Stimulated activated CD8-positive, alpha-beta memory T cell treated with anti-CD3 and anti-CD28 coated beads, Interleukin-12 subunit alpha, Interleukin-12 subunit beta, amount 100 ng/mL, for 24 hours (primary cell): ENCODE results near the gene ZNF865.

Source experiments
- DNase-seq: peaks from one replicate; pipeline ENCODE4 v3.0.0-alpha.2; 2020; ENCODE audit errors: extremely low read depth

ZNF865 gene

DNA sequence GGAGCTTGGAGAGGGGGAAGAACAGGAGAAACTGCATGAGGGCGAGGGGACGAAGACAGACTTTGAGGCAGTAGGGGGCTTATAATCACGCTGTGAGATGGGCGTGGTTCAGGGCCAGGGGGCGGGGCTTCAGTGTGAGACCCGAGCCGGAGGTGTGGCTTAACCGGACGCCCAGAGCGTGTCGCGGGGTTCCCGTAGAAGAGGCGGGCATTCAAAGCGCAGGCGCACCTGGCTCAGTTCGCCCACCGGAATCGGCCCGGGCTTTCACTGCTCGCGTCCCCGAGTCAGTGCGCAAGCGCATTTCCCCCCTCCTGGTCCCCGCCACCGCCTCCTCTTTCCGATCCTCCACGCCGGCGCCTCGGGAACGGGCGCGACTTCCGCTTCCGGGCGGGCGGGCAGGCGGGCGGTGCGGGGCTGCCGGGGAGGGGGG, 225 bp upstream of the ZNF865 start:
- DNase-seq: peak; percentile 99

DNA sequence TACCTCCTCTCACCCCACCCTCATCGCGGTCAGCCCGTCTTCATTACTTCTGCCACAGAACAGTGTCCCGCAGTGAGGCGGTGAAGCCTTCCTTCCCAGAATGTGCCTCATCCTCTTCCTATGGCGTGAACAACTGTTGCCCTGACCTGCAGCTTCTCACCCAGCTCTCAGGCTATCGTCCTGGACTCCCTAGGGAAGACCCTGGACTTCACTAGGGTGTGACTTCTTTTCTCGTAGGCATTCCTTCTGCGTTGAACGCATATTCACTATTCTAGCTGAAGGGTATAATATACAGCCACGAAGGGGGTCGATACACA, 982 bp downstream of the ZNF865 start:
- DNase-seq: no peak

DNA sequence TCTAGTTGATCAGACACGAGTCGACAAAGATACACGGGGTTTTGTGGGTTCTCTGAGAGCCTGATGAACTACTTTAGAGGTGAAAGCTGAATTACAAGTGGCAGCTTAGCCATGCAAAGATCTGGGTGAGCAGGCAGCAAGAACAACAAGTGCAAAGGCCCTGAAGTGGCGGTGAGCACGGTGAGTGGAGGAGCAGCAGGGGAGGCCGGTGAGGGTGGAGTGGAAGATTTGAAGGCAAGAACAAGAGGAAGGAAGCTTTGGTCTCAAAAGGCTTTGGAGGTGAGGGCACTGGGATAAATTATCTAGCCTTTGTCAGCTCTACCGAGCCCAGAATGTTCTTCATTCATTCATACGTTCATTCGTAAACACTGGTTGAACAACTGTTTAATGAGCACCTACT, 1.4 kb downstream of the ZNF865 start:
- no peak for DNase-seq

DNA sequence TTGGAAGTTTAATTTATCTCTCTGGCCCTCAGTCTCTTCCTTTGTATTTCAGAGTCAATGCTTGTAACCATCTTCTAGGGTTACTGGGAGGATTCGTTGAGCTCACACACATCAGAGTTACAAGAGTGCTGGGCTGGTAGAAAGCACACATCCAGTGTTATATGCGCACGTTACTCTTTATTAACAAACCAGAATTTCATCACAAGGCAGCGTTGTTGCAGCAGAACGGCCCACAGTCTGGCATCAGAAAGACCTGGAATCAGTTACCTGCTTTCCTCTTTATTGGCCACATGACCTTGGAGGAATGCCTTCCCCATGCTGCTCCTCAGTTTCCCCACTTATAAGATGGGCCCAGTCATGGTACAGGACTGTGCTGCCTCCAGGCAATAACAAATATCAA, 3.9 kb downstream of the ZNF865 start:
- no peak for DNase-seq

DNA sequence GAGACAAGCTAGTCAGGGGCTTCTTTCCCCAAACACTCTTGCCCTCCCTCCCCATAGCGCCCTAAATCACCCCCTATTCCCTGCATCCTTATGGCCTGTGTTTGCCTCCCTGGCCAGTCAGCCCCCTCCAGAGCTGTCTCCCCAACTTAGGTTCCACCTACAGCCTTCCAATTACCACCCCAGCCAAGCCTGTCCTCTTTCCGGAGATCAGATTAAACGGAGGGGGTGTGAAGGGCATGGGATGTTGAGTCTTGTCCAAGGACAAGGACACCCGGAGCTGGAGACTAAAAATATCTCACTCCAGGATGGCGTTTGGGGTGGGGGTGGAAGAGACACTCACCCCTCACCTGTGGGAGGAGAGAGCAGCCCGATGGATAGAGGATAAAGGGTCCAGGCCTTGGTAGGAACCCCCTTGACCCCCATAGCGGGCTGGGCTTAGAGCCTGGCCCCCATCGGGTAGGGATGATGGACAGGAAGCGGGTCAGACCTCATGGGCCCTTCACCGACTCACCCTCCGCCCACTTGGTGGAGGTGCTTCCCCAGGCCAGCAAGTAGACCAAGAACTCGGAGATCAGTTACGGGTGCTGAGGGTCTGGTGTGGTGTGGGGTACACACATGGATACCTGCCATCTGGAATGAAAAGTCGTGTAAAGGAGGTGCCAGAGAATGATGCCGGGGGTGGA, 6.0 kb downstream of the ZNF865 start:
- no peak for DNase-seq

DNA sequence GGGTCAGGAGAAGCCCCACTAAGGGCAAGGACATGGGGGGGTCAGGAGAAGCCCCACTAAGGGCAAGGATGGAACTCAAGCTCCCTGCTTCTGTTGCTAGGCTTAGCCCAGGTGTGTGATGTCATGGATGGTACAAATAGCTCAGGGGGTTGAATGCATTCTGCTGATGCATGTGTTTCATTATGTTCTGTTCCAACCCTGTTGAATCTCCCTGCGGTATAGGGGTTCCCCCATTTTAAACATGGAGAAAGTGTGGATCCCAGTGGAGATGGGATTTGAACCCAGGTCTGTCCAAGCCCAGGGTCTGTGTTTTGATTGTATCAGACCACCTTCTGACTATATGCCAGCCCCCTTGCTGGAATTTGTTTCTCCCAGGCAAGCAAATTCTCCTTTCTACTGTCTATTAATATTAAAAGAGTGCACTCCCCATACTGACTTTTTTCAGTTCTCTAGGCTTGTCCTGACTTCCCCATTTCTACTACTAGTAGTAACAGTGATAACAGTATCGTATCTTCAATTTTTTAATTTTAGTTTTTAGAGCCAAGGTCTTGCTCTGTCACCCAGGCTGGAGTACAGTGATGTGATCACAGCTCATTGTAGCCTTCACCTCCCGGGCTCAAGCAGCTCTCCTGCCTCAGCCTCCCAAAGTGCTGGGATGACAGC, 6.7 kb downstream of the ZNF865 start:
- DNase-seq: no peak

DNA sequence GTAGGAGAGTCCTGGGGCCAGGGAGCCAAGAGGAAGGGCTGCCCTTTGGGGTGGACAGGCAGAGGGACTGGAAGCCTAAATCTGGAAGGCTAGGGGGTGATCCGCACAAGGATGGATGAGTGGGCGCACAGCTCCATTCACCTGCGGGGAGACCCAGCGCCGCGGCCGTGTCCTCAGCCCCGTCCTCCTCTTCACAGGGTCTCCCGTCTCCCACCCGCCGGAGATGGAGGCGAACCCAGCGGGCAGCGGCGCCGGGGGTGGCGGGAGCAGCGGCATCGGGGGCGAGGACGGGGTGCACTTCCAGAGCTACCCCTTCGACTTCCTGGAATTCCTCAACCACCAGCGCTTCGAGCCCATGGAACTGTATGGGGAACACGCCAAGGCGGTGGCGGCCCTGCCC, 7.9 kb downstream of the ZNF865 start:
- no peak for DNase-seq

DNA sequence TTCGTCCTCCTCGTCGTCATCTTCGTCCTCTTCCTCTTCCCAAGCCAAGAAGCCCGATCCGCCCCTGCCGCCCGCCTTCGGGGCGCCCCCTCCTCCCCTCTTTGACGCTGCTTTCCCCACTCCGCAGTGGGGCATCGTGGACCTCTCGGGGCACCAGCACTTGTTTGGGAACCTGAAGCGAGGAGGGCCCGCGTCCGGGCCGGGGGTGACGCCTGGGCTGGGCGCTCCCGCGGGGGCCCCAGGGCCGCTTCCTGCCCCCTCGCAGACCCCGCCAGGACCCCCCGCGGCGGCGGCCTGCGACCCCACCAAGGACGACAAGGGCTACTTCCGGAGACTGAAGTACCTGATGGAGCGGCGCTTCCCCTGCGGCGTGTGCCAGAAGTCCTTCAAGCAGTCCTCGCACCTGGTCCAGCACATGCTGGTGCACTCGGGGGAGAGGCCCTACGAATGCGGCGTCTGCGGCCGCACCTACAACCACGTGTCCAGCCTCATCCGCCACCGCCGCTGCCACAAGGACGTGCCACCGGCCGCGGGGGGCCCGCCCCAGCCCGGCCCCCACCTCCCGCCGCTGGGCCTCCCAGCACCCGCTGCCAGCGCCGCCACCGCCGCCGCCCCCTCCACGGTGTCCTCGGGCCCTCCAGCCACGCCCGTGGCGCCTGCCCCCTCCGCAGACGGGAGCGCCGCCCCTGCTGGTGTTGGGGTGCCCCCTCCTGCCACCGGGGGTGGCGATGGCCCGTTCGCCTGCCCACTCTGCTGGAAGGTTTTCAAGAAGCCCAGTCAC, 8.7 kb downstream of the ZNF865 start:
- no peak for DNase-seq

DNA sequence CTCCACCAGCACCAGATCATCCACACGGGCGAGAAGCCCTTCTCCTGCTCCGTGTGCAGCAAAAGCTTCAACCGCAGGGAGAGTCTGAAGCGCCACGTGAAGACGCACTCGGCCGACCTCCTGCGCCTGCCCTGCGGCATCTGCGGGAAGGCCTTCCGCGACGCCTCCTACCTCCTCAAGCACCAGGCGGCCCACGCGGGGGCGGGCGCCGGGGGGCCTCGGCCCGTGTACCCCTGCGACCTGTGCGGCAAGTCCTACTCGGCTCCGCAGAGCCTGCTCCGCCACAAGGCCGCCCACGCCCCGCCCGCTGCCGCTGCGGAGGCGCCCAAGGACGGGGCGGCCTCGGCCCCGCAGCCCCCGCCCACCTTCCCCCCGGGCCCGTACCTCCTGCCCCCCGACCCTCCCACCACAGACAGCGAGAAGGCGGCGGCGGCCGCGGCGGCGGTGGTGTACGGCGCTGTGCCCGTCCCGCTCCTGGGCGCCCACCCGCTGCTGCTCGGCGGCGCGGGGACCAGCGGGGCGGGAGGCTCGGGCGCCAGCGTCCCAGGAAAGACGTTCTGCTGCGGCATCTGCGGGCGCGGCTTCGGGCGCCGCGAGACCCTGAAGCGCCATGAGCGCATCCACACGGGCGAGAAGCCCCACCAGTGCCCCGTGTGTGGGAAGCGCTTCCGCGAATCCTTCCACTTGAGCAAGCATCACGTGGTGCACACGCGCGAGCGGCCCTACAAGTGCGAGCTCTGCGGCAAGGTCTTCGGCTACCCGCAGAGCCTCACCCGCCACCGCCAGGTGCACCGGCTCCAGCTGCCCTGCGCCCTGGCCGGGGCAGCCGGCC, 9.5 kb downstream of the ZNF865 start:
- no peak for DNase-seq

DNA sequence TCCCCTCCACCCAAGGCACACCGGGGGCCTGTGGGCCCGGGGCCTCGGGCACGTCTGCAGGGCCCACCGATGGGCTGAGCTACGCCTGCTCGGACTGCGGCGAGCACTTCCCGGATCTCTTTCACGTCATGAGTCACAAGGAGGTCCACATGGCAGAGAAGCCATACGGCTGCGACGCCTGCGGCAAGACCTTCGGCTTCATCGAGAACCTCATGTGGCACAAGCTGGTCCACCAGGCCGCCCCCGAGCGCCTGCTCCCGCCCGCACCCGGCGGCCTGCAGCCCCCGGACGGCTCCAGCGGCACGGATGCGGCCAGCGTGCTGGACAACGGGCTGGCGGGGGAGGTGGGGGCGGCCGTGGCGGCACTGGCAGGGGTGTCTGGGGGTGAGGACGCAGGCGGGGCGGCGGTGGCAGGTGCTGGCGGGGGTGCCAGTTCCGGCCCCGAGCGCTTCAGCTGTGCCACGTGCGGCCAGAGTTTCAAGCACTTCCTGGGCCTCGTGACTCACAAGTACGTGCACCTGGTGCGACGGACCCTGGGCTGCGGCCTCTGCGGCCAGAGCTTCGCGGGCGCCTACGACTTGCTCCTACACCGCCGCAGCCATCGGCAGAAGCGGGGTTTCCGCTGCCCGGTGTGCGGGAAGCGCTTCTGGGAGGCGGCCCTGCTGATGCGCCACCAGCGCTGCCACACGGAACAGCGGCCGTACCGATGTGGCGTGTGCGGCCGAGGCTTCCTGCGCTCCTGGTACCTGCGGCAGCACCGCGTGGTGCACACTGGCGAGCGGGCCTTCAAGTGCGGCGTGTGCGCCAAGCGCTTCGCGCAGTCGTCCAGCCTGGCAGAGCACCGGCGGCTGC, 10.3 kb downstream of the ZNF865 start:
- DNase-seq: no peak

DNA sequence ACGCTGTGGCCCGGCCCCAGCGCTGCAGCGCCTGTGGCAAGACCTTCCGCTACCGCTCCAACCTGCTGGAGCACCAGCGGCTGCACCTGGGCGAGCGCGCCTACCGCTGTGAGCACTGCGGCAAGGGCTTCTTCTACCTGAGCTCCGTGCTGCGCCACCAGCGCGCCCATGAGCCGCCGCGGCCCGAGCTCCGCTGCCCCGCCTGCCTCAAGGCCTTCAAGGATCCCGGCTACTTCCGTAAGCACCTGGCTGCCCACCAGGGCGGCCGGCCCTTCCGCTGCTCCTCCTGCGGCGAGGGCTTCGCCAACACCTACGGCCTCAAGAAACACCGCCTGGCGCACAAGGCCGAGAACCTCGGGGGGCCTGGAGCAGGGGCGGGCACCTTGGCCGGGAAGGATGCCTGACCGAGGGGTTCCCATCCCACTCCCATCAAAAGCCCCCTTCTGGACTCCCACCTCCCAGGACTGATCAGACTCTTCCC, 11.0 kb downstream of the ZNF865 start:
- DNase-seq: no peak

DNA sequence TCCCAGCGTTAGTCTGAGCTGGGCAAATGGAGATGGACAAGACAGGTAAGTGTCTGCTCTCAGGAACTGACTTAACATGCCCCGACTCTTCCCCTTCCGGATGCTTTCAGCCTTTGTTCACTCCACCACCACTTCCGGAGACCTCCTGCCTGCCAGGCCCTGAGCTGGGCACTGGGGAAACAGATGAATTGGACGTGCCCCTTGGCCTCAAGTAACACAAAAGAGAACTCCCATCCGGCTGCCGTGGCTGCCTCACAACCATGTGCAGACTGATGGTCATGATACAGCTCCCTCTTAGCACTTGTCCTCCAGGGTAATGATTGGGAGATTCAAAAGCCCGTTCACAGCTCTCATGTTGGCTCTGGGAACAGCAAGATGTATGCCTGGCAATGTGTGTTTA, 12.0 kb downstream of the ZNF865 start:
- no peak for DNase-seq

DNA sequence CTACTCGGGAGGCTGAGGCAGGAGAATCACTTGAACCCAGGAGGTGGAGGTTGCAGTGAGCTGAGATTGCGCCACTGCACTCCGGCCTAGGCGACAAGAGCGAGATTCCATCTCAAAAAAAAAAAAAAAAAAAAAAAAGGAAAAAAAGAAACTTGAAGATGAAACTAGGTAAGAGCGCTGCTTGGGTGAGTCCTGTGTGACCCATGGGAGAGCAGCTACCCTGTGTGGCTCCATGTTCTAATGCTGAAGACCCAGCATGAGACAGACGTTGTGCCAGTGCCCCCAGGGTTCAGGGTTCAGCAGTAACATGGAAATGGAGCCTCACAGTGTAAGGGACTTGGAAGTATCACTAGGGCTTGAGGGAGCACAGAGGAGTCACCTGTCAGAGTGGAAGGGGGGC, 13.0 kb downstream of the ZNF865 start:
- no peak for DNase-seq

DNA sequence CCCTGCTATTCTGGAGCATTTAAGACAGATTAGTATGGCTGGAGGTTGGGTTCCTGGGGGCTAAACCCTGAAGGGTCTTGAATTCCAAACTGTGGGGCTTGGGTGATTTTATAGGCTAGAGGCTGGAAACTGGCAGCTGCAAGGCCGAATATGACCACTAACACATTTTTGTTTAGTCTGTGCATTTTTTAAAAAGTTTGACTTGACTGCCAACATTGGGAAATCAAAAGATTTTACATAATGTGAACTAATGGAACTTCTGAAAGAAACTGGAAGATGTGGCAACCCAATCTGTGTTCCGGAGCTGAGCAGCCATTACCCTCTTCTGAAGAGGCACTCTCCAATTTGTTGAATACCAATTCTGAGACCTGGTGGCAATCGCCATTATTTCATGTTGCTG, 13.8 kb downstream of the ZNF865 start:
- no peak for DNase-seq

DNA sequence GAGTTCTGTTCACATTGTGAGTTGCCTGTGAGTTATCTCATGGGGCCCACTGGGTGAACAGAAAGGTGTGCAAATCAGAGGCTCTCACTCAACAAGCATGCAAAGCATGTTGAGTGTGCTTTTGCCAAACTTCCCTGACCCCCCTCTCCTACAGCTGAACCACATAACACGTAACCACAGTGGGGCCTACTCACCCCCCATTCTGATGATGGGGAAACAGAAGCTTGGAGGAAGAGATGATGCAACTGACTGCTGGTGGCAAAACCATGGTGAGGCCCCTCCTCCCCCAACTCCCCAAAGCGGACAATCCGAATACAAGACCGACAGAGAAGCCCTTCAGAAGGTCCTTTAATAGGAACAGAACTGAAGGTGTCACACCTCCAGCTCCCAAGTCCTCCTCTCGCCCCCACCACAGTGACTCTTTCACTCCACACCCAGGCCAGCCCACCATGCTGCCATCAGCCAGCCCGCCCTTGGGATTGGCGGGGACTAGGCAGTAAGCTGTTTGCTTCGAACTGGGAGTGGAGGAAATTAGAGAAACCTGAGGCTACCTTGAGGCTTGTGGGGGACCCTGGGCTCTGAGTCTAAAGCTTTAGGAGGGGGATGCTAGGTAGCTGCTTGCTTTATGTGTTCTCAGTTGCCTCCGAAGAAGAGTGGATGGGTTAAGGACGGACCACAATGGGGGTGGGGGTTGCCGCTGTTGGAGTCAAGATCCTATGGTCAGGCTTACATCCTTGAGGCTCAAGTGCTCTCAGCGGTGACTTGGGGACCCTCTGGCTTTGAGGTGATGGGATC, 15.2 kb downstream of the ZNF865 start:
- no peak for DNase-seq

DNA sequence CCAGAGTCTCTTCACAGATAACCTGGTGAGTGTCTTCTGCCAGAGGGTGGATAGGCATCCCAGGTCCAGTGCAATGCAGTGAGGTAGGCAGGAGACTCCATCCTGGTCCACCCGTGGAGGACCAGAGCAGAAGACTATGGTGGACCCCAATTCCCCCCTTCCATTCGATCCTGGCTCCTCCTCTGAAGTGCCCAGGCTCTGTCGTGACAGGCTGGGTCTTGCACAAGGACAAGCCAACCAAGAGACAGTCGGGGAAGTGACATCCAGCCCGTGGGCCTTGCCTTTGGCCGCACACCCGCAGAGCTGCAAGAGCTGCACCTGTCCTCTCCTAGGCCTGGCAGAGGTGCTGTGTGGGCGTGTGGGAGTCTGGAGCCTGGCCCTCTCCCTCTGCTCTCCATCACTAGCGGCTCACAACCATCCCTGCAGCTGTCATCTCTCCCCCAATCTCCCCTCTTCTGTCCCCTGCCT, 15.8 kb downstream of the ZNF865 start:
- DNase-seq: no peak

DNA sequence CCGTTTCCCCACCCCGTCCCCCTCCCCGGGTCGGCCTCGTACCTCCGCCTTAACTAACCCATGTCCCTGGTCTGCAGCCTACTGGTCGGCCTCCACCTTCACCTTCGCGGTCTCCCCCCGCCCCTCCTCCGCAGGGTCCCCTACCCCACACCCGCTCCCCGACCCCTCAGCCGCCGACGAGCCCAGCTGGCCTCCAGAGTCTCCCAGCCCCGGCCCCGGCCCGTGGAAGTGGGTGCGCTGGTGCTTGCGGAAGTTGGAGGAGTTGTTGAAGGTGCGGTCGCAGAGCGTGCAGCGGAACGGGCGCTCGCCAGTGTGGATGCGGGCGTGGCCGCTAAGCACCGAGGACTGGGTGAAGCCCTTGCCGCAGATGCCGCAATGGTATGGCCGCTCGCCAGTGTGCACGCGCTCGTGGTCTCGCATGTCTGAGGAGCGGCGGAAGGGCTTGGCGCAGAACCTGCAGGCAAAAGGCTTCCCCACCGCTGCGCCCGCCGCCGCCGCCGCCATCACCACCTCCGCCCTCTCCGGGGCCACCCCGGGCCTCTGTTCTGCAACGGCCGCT, 16.3 kb downstream of the ZNF865 start:
- no peak for DNase-seq

DNA sequence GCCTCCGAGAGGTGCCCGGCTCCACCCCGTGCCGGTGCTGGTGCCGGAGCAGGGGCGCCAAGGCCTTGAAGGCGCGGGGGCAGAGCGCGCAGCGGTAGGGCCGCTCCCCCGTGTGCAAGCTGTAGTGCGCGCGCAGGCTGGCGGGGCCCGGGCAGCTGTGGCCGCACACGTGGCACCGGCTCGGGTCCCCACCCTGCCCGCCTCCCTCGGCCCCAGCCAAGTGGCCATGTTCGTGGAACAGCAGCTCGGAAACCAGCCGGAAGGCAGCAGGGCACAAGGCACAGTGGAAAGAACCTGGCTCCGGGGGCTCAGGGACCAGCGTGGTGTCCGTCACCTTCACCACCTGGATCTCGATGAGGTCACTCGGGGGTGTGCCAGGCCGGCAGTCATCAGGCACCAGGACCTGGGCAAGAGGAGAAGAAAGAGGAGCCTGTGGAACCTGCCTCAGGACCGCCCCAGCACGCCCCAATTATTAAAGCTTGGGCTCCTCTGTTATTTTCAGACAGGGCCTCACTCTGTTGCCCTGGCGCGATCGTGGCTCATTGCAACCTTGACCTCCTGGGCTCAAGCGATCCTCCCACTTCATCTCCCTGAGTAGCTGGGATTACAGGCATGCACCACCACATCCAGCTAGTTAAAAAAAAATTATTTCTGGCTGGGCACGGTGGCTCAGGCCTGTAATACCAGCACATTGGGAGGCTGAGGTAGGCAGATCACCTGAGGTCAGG, 17.0 kb downstream of the ZNF865 start:
- DNase-seq: no peak

DNA sequence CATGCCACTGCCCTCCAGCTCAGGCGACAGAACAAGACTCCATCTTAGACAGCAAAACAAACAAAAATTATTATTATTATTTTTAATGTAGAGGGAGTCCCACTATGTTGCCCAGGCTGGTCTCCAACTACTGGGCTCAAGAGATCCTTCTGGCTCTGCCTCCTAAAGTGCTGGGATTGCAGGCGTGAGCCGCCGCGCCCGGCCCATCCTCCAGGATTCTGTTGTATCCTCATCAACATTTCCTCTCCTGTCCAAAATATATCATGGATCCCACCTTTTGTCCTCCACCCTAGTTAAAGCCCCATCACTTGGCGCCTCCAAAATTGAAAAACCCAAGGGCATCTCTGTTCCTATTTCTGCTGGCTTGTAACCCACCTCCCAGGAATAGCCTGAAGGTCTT, 17.7 kb downstream of the ZNF865 start:
- DNase-seq: no peak
